Neural cell (in vitro differentiated cells): ENCODE data around the gene JMJD1C. TPM values are rescaled to one million over a fixed set of nuclear protein-coding genes. Genes with fewer than 3 reads are reported as not detected.
"Not testable (repeated sequence)": the region's sequence is repeated elsewhere in the genome, so short reads cannot be mapped to it uniquely, and the experiment has no call there.

Experiments used
- H2AFZ ChIP-seq: fragments of 200-600, 300-800 bp; sonication (generic), shearing (Covaris generic); 2 replicates; pipeline ENCODE4 v1.6.0; 2014; ENCODE audit warnings: low read depth, mild to moderate bottlenecking, antibody characterized with exemption, low read length, moderate library complexity
- H3F3A ChIP-seq: fragments of 200-600 bp; shearing (Covaris generic); 2 replicates; pipeline ENCODE4 v1.6.1; 2016; ENCODE audit warnings: mild to moderate bottlenecking, moderate library complexity, mixed read lengths, antibody characterized with exemption, low read length; ENCODE audit not compliant: insufficient read depth, poor library complexity, severe bottlenecking
- H3K27ac ChIP-seq: fragments of 200-600, 300-800 bp; sonication (generic), shearing (Covaris generic); 2 replicates; pipeline ENCODE4 v1.5.1; 2014; ENCODE audit warnings: mild to moderate bottlenecking, low read length, moderate library complexity
- H3K27me3 ChIP-seq: fragments of 300-800, 200-600 bp; sonication (generic), shearing (Covaris generic); 2 replicates; pipeline ENCODE4 v1.6.0; 2014; ENCODE audit warnings: mild to moderate bottlenecking, low read depth, low read length, moderate library complexity; ENCODE audit not compliant: insufficient read depth
- H3K36me3 ChIP-seq: fragments of 300-800, 200-600 bp; sonication (generic), shearing (Covaris generic); 2 replicates; pipeline ENCODE4 v1.5.1; 2014; ENCODE audit warnings: mild to moderate bottlenecking, antibody characterized with exemption, low read length, moderate library complexity; ENCODE audit not compliant: insufficient read depth
- H3K4me2 ChIP-seq: fragments of 300-800, 200-600 bp; sonication (generic), shearing (Covaris generic); 2 replicates; pipeline ENCODE4 v1.6.0; 2014; ENCODE audit warnings: mild to moderate bottlenecking, low read length
- H3K4me3 ChIP-seq: fragments of 300-800, 200-600 bp; sonication (generic), shearing (Covaris generic); 2 replicates; pipeline ENCODE4 v1.5.1; 2014; ENCODE audit warnings: mild to moderate bottlenecking, low read length, moderate library complexity
- H3K79me2 ChIP-seq: fragments of 200-600 bp; shearing (Covaris generic); replicated peaks from 2 replicates; pipeline ENCODE4 v1.6.0; 2014; ENCODE audit warnings: mild to moderate bottlenecking, low read length, moderate library complexity; ENCODE audit not compliant: insufficient read depth
- H3K9ac ChIP-seq: fragments of 300-800, 200-600 bp; sonication (generic), shearing (Covaris generic); 2 replicates; pipeline ENCODE4 v1.6.1; 2016; ENCODE audit warnings: mild to moderate bottlenecking, low read length, mixed read lengths
- H3K9me2 ChIP-seq: fragments of 200-600 bp; shearing (Covaris generic); 2 replicates; pipeline ENCODE4 v1.6.1; 2016; ENCODE audit warnings: mild to moderate bottlenecking, low read length, mixed read lengths; ENCODE audit not compliant: insufficient read depth
- H3K9me3 ChIP-seq: fragments of 200-600, 300-800 bp; sonication (generic), shearing (Covaris generic); 2 replicates; pipeline ENCODE4 v1.6.1; 2016; ENCODE audit warnings: mild to moderate bottlenecking, mixed run types, low read length, moderate library complexity, mixed read lengths
- H4K20me1 ChIP-seq: fragments of 200-600 bp; shearing (Covaris generic); 2 replicates; pipeline ENCODE4 v1.6.1; 2016; ENCODE audit warnings: mild to moderate bottlenecking, mixed run types; ENCODE audit not compliant: insufficient read depth
- EP300 ChIP-seq: fragments of 450-650 bp; conservative IDR thresholded peaks from 2 replicates; pipeline ENCODE4 v1.6.1; 2014; ENCODE audit warnings: antibody characterized with exemption, mild to moderate bottlenecking, moderate library complexity; ENCODE audit not compliant: poor library complexity, severe bottlenecking
- RAD21 ChIP-seq: fragments of 450-650 bp; conservative IDR thresholded peaks from 2 replicates; pipeline ENCODE4 v1.6.1; 2014; ENCODE audit warnings: antibody characterized with exemption, mild to moderate bottlenecking, moderate library complexity
- REST ChIP-seq: IDR thresholded peaks from 2 replicates; pipeline ENCODE4 v1.6.1; 2012; ENCODE audit warnings: borderline replicate concordance
- SMC3 ChIP-seq: fragments of 450-650 bp; conservative IDR thresholded peaks from 2 replicates; pipeline ENCODE4 v1.6.1; 2014; ENCODE audit warnings: antibody characterized with exemption, mild to moderate bottlenecking, moderate library complexity; ENCODE audit not compliant: poor library complexity
- polyA plus RNA-seq: library from polyadenylated mRNA; depleted of rRNA; stranded (reverse); fragments of >200 nt; gene quantifications from 2 replicates; pipeline ENCODE4 v1.2.3, GENCODE V29; 2014
- TF ChIP-seq, protein P1 (sequence below): fragments of 450-650 bp; IDR thresholded peaks from 2 replicates; pipeline ENCODE4 v1.5.1; 2014; ENCODE audit warnings: antibody characterized with exemption, mild to moderate bottlenecking, moderate library complexity; ENCODE audit not compliant: poor library complexity, severe bottlenecking

JMJD1C gene
- polyA plus RNA-seq, 1 donor from 2014 or later, result 108 TPM

DNA sequence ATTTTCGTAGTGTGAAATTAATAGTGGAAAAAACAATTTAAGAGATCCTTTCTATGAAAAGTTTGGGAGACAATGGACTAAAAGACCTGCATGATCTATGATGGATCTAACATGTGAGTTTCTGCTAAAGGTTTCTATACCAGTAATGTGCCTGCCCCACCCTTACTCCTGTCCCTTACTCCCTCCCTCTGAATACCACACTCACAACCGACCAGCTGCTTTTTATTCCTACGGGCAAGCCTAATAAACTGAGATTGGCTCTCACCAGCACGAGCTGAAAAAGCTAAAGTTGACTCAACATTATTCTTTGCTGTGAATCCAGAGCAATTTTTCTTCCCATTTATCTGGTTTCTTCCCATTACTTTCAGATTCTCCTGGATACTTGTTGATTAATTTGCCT is 37.6 kb upstream of the JMJD1C start:
- Histone ChIP-seq H3K4me3 (no peak overlapping the region), H3K9me3 (no peaks in the 10 kb centered on the region), H3F3A (no peaks in the 10 kb centered on the region), H4K20me1 (no peaks in the 10 kb centered on the region), H2AFZ (no peak overlapping the region), H3K9me2 (no peaks in the 10 kb centered on the region), H3K79me2 (peaks cover 55% of the 10 kb centered on the region), H3K4me2 (no peak overlapping the region), H3K27me3 (no peaks in the 10 kb centered on the region), H3K9ac (no peak overlapping the region), H3K27ac (no peak overlapping the region), H3K36me3 (no peaks in the 10 kb centered on the region)
- TF ChIP-seq REST (no peak), SMC3 (no peak)

GRCh38 chr10:63502832-63503231 is 37.1 kb upstream of the JMJD1C start:
- H3K4me2 ChIP-seq, result no peak overlapping the region
- no peaks in the 10 kb centered on the region for H4K20me1 ChIP-seq
- TF ChIP-seq, protein P1, sequence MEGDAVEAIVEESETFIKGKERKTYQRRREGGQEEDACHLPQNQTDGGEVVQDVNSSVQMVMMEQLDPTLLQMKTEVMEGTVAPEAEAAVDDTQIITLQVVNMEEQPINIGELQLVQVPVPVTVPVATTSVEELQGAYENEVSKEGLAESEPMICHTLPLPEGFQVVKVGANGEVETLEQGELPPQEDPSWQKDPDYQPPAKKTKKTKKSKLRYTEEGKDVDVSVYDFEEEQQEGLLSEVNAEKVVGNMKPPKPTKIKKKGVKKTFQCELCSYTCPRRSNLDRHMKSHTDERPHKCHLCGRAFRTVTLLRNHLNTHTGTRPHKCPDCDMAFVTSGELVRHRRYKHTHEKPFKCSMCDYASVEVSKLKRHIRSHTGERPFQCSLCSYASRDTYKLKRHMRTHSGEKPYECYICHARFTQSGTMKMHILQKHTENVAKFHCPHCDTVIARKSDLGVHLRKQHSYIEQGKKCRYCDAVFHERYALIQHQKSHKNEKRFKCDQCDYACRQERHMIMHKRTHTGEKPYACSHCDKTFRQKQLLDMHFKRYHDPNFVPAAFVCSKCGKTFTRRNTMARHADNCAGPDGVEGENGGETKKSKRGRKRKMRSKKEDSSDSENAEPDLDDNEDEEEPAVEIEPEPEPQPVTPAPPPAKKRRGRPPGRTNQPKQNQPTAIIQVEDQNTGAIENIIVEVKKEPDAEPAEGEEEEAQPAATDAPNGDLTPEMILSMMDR, result no peak
- TF ChIP-seq EP300 (no peak), RAD21 (no peak)
- H3K27ac ChIP-seq, result no peak overlapping the region
- H3K4me3 ChIP-seq, result no peak overlapping the region
- H3K27me3 ChIP-seq, result no peaks in the 10 kb centered on the region
- H3K9me2 ChIP-seq, result no peaks in the 10 kb centered on the region
- H3K79me2 ChIP-seq, result peaks cover 55% of the 10 kb centered on the region
- H3K9ac ChIP-seq, result no peak overlapping the region
- H3F3A ChIP-seq, result no peaks in the 10 kb centered on the region
- no peaks in the 10 kb centered on the region for H3K36me3 ChIP-seq
- no peak overlapping the region for H2AFZ ChIP-seq
- no peaks in the 10 kb centered on the region for H3K9me3 ChIP-seq

GRCh38 chr10:63501954-63502353 is 36.2 kb upstream of the JMJD1C start:
- no peaks in the 10 kb centered on the region for H3K9me3 ChIP-seq
- no peaks in the 10 kb centered on the region for H3F3A ChIP-seq
- H3K27ac ChIP-seq, result no peak overlapping the region
- no peaks in the 10 kb centered on the region for H3K27me3 ChIP-seq
- H3K9me2 ChIP-seq, result no peaks in the 10 kb centered on the region
- no peak overlapping the region for H3K9ac ChIP-seq
- H3K4me3 ChIP-seq, result no peak overlapping the region
- no peak overlapping the region for H2AFZ ChIP-seq
- H3K79me2 ChIP-seq, result peaks cover 53% of the 10 kb centered on the region
- TF ChIP-seq RAD21, result no peak
- TF ChIP-seq SMC3, result no peak
- TF ChIP-seq REST, result no peak
- no peak overlapping the region for H3K4me2 ChIP-seq
- H4K20me1 ChIP-seq, result no peaks in the 10 kb centered on the region
- no peaks in the 10 kb centered on the region for H3K36me3 ChIP-seq

DNA sequence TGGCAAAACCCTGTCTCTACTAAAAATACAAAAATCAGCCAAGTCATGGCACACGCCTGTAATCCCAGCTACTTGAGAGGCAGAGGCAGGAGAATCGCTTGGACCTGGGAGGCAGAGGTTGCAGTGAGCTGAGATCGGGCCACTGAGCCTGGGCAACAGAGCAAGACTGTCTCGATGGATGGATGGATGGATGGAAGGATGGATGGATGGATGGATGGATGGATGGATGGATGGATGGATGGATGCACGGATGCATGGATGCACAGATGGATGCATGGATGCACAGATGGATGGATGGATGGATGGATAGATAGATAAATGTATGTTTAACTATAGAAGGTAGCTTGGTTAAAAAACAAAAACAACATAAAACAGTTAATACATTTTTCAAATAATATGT is 34.8 kb upstream of the JMJD1C start:
- H3K36me3 ChIP-seq, H4K20me1 ChIP-seq, H3K9me2 ChIP-seq, H3K4me3 ChIP-seq, H3K27ac ChIP-seq, H3K4me2 ChIP-seq, H3K27me3 ChIP-seq, H2AFZ ChIP-seq, H3K9me3 ChIP-seq, H3K9ac ChIP-seq, H3F3A ChIP-seq: not testable (repeated sequence)
- peaks cover 53% of the 10 kb centered on the region for H3K79me2 ChIP-seq
